GM19324 (cell line): Measurements from ENCODE around the gene XCL1.
"Not testable (repeated sequence)": the region's sequence is repeated elsewhere in the genome, so short reads cannot be mapped to it uniquely, and the experiment has no call there.

Experiments used
- ATAC-seq: cut with Tn5 transposase; IDR thresholded peaks from one replicate; pipeline ENCODE4 v1.9.1; 2021; ENCODE audit warnings: mild to moderate bottlenecking, moderate library complexity; ENCODE audit not compliant: unreplicated experiment, low FRiP score

XCL1 gene

DNA sequence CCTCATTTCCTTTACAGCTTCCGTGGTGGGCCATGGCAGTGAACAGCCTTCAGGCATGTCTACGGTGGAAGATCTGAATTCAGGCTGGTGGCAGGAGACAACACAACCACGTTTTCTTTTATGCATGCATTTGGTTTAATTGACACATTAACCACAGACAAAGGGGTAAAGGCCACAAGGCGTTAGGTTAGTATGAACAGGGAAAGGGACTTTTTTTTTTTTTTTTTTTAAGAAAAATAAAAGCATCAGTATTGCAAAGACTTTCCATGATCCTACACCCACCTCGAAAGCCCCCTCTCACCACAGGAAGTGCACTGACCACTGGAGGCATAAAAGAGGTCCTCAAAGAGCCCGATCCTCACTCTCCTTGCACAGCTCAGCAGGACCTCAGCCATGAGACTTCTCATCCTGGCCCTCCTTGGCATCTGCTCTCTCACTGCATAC is at the start of gene XCL1:
TSS of gene XCL1 (plus strand) at position 361 of the 444 bp plus-strand sequence. CDS start at position 394, 33 bp downstream.
- ATAC-seq: not testable (repeated sequence)

GRCh38 chr1:168529518-168529917 is 46.9 kb upstream of the XCL1 start:
- ATAC-seq: no peak

DNA sequence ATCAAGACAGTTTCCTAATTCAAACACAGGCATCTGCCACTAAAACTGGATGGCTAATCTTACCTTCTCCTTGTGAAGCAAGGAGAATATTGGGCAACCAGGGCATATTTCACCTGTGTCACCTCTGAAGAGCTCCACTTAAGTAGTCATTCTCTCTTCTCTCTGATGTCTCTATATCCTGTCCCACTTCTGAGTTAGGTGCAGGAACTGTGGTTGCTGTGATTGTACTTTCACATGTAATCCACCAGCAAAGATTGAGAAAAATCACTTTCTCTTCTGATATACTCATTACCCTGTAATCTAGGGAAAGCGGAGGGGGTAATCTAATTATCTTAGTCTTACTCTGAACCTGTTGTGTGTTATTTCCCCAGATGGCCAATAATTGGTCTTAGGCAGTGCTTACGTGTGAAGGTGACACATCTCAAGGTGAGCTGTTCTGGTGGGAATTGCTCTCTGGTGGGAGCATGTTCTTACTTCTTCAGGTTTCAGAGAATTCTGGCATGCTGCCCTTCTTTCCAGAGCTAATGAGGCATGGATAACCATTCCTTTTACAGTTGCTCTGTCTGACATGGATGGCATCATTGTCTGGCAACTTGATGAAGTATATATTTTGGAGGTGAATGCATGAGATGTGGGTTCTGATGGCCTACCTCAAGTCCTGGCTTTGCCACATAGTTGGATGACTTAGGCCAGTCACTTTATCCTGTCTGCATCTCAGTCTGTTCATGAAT is 44.6 kb upstream of the XCL1 start:
- ATAC-seq: no peak

DNA sequence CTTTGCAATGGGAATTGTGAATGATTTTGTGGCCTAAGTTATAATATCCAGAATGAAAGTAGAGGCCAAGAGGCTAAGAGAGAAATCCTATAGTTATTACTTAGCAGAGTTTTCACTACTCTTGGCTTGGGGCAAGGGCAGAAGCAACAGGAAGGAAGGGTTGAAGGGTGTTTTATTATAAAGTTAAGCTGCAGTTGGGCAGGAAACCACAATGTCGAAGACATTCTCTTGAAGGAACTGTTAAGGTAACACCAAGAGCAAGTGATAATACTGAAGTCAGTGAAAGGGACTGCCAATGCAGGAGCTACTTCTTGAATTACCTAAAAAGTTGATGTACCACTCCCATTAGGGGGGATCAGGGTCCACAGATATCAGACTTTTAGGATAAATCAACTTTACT is 40.9 kb upstream of the XCL1 start:
- no peak for ATAC-seq

DNA sequence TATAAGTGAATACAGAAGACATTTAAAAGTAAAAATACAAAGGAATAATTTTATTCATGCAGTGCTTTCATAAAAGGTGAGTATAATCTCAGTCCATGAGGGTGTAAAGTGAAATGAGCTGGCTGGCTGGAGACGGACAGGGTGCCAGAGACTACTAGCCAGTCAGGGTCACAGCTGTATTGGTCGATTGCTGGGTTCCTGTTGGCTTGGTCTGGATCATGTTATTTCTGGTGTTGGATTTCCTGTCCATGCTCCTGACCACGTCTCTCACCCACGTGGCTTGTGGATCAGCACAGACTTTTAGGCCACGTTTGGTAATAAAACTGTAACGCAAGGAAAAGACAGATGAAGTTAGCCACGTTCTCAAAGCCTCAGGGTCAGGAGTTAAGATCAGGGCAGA is 35.6 kb upstream of the XCL1 start:
- ATAC-seq: not testable (repeated sequence)

DNA sequence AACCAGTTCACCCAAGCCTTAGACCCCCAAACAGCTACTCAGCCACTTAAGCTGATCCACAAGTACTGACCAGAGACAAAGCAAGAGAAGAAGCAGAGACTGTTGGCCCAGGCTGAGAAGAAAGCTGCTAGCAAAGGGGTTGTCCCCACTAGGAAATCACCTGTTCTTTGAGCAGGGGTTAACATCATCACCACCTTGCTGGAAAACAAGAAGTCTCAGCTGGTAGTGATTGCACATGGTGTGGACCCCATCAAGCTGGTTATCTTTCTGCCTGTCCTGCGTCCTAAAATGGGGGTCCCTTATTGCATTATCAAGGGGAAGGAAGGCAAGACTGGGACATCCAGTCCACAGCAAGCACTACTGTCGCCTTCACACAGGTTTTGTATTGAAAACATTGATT is 33.4 kb upstream of the XCL1 start:
- ATAC-seq: not testable (repeated sequence)

GRCh38 chr1:168543840-168544498 is 32.4 kb upstream of the XCL1 start, which contains the start of gene XCL2:
Gene XCL2 (minus strand): TSS chr1:168543997. CDS start chr1:168543964, 33 bp downstream.
- not testable (repeated sequence) for ATAC-seq

GRCh38 chr1:168545678-168546552 is 30.5 kb upstream of the XCL1 start:
- ATAC-seq: not testable (repeated sequence)

DNA sequence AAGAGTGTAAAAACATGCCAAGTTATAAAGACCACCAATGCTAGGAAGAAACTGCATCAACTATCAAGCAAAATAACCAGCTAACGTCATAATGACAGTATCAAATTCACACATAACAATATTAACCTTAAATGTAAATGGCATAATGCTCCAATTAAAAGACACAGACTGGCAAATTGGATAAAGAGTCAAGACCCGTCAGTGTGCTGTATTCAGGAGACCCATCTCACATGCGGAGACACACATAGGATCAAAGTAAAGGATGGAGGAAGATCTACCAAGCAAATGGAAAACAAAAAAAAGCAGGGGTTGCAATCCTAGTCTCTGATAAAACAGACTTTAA is 29.9 kb upstream of the XCL1 start:
- not testable (repeated sequence) for ATAC-seq

- ATAC-seq: no peak
Measured at GRCh38 chr1:168550971-168551370, 25.4 kb upstream of the XCL1 start.

GRCh38 chr1:168551688-168552087 is 24.7 kb upstream of the XCL1 start:
- no peak for ATAC-seq

DNA sequence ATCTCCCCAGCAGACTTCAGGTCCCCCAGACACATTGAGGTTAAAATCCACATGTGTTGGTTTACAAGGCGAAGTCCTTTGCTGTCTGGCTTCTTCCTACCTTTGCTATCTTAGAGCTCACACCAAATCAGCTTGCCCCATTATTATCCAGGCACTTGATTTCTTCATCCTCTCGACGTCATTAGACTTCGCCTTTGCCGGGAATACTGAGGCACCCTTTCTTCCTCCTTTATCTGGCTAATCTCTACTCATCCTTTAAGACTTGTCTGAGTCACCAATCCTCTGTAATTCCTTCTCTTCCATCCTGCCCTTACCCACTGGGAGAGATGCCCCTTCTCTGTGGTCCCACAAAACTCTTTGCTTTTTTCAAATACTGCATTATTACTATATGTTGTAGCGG is 23.4 kb upstream of the XCL1 start:
- ATAC-seq: no peak

- peak; percentile 45 for ATAC-seq
Measured at GRCh38 chr1:168553680-168554553, 22.5 kb upstream of the XCL1 start.

DNA sequence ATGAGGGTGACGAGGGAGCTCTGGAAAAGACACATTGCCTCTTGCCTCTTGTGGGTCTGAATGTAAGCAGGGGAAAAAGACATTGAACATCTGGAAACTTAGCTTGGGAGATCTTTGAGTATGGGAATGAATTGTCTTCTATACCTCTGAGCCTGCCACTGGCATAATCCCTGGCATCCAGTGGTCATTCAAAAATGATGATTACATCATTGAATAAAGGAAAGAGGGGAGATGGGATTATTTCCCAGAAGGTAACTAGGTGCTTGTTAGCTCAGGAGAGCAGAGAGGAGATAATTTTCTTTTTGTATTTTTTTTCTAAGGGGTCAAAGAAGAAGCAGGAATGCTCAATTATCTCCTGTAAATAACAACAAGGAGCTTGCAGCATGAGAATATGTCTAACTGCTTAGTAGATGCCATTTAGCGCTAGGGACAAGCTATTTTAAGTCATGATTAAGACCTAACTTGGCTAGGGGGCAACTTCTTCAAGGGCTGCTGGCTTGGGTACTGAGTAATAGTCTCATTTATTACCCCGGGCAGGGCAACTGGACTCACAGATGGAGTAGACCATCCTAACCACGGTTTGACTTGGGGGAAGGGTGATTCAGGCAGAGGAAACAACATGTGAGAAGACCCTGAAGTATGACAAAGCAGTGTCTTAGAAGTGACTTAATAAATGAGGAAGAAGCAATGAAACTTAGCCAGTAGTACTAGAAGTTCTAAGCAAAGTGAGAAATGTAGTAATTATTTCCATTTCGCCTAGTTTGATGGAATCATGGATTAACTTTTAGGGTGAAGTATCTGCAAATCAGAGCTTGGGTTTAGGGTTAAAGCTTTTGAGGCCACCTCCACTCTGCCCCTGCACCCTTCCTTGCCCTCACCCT is 21.6 kb upstream of the XCL1 start:
- no peak for ATAC-seq

DNA sequence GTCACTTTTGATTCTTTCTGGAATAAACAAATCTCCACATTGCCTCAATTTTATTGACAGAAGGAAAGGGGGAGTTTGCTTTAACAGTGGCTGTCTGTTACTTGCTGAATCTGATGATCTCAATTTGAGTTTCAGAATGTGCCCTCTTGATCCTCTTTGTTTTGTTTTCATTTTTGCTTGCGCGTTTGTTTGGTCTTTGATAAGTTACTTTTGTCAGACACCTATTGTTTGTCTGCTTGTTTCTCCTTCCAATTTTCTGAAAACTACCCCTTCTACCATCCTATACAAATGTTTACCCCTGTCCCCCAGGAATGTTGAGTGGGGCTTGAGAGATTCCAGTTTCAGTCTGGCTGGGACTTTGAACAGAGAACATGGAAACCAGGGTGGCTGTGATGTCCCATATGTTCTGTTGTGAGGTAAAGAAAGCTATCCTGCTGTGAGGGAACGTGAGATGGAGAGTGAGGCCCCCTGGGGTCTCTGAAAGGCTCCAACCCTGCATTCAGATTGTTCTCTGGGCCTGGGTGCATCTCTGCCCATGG is 20.8 kb upstream of the XCL1 start:
- no peak for ATAC-seq

DNA sequence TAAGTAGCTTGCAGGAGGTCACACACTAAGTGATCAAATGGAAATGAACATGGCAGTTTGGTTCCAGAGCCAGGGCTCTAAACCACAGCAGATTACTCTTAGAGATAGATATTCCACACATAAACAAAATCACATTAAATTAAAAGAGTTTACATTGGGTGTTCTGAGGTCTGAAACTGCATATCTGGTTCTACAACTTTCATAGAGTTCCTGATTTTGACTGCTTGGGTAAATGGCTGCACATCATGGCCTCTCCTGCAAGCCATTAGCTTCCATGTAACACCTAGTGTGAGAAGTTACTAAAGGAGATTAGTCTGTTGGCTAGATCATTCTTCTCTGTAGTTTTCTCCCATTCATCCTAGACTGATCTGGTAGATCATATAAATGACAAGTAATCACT is 19.8 kb upstream of the XCL1 start:
- ATAC-seq: no peak

- no peak for ATAC-seq
Measured at GRCh38 chr1:168560370-168560769, 16.0 kb upstream of the XCL1 start.

DNA sequence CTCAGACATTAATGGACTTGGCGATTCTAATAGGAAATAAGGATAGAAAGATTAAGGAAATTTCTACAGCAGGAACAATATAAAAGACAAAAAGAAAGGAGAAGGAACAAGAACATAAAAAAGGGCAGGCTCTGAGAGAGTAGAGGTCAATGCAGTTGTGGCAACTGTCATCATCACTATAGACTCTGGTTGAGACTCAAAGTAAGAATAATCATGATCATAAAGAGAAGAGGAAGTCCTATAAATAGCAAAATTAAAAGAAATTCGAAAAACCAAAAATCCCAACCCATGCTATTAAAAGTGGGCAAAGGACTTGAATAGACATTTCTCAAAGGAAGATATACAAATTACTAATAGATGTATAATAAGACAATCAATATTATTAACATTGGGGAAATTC is 14.4 kb upstream of the XCL1 start:
- ATAC-seq: no peak

- ATAC-seq: no peak
Measured at GRCh38 chr1:168565825-168566224, 10.6 kb upstream of the XCL1 start.
